ENCODE measurements around the gene PLEKHA1.

PLEKHA1 gene

GRCh38 chr10:122343135-122343800 is 31.2 kb upstream of the PLEKHA1 start:
- Histone ChIP-seq H3K4me2 (ENCODE audit: low read length, poor library complexity, severe bottlenecking) (no peak overlapping the region), H2AK5ac (ENCODE audit: low read length, severe bottlenecking) (peak overlapping the region; percentile 34), H2BK12ac (ENCODE audit: low read length in 2 of 2) (no peak overlapping the region), H2BK120ac (ENCODE audit: low read depth, low read length) (no peak overlapping the region), H3K36me3 (ENCODE audit: control insufficient read depth in 1 of 2, insufficient read depth in 2 of 2, low read depth in 1 of 2, low read length in 2 of 2) (no peaks in the 10 kb centered on the region), H4K91ac (ENCODE audit: low read length) (no peak overlapping the region), H3K14ac (ENCODE audit: low read length in 2 of 2) (no peak overlapping the region), H3K23ac (ENCODE audit: low read length in 2 of 2) (no peak overlapping the region), H3K79me1 (replicated peaks; ENCODE audit: low read length, poor library complexity, severe bottlenecking) (no peaks in the 10 kb centered on the region), H3K4ac (ENCODE audit: low read depth in 1 of 2, low read length in 2 of 2) (no peak overlapping the region), H3K18ac (ENCODE audit: low read depth in 1 of 2, low read length in 2 of 2) (no peak overlapping the region), H4K8ac (ENCODE audit: low read length) (no peak overlapping the region), H2BK5ac (ENCODE audit: low read depth, low read length, poor library complexity, severe bottlenecking) (no peak overlapping the region), H3K27me3 (ENCODE audit: control insufficient read depth in 1 of 2, insufficient read depth in 1 of 2, low read length in 2 of 2) (no peaks in the 10 kb centered on the region), H3K9ac (ENCODE audit: low read length) (no peak overlapping the region), H2AFZ (ENCODE audit: low read depth, low read length) (no peak overlapping the region), H3K27ac (ENCODE audit: low read length, poor library complexity, severe bottlenecking) (no peak overlapping the region), H3K4me1 (ENCODE audit: control insufficient read depth, insufficient read depth, low read depth, low read length) (peaks cover 17% of the 10 kb centered on the region), H2BK15ac (ENCODE audit: low read depth, poor library complexity, severe bottlenecking) (no peak overlapping the region), H3K4me3 (ENCODE audit: insufficient read depth in 1 of 2, low read depth in 1 of 2, low read length in 2 of 2) (no peak overlapping the region), H3K9me3 (ENCODE audit: control insufficient read depth, low read length) (no peaks in the 10 kb centered on the region)
- 90% methylated on average over 10 of the region's 11 CpGs for WGBS
- no peak for DNase-seq

- no peak overlapping the region for H2BK5ac ChIP-seq (ENCODE audit: low read depth, low read length, poor library complexity, severe bottlenecking)
- H3K4ac ChIP-seq (ENCODE audit: low read depth in 1 of 2, low read length in 2 of 2): no peak overlapping the region
- no peak overlapping the region for H4K91ac ChIP-seq (ENCODE audit: low read length)
- peaks cover 19% of the 10 kb centered on the region for H3K4me1 ChIP-seq (ENCODE audit: control insufficient read depth, insufficient read depth, low read depth, low read length)
- H3K4me3 ChIP-seq (ENCODE audit: insufficient read depth in 1 of 2, low read depth in 1 of 2, low read length in 2 of 2): no peak overlapping the region
- no peak overlapping the region for H3K4me2 ChIP-seq (ENCODE audit: low read length, poor library complexity, severe bottlenecking)
- no peak overlapping the region for H3K9ac ChIP-seq (ENCODE audit: low read length)
- H3K14ac ChIP-seq (ENCODE audit: low read length in 2 of 2): no peak overlapping the region
- H2BK15ac ChIP-seq (ENCODE audit: low read depth, poor library complexity, severe bottlenecking): no peak overlapping the region
- no peaks in the 10 kb centered on the region for H3K79me1 ChIP-seq (replicated peaks; ENCODE audit: low read length, poor library complexity, severe bottlenecking)
- no peak overlapping the region for H4K8ac ChIP-seq (ENCODE audit: low read length)
- WGBS: 98% methylated on average over 7 of the region's 8 CpGs
- no peaks in the 10 kb centered on the region for H3K27me3 ChIP-seq (ENCODE audit: control insufficient read depth in 1 of 2, insufficient read depth in 1 of 2, low read length in 2 of 2)
- H2BK12ac ChIP-seq (ENCODE audit: low read length in 2 of 2): no peak overlapping the region
- no peaks in the 10 kb centered on the region for H3K9me3 ChIP-seq (ENCODE audit: control insufficient read depth, low read length)
- H3K27ac ChIP-seq (ENCODE audit: low read length, poor library complexity, severe bottlenecking): no peak overlapping the region
- H3K18ac ChIP-seq (ENCODE audit: low read depth in 1 of 2, low read length in 2 of 2): no peak overlapping the region
- no peak overlapping the region for H2BK120ac ChIP-seq (ENCODE audit: low read depth, low read length)
- no peaks in the 10 kb centered on the region for H3K36me3 ChIP-seq (ENCODE audit: control insufficient read depth in 1 of 2, insufficient read depth in 2 of 2, low read depth in 1 of 2, low read length in 2 of 2)
- H2AFZ ChIP-seq (ENCODE audit: low read depth, low read length): no peak overlapping the region
- no peak overlapping the region for H3K23ac ChIP-seq (ENCODE audit: low read length in 2 of 2)
- peak overlapping the region; percentile 72 for H2AK5ac ChIP-seq (ENCODE audit: low read length, severe bottlenecking)
- DNase-seq: no peak
Observed at GRCh38 chr10:122343936-122344335, 30.6 kb upstream of the PLEKHA1 start.

GRCh38 chr10:122344741-122345258 is 29.7 kb upstream of the PLEKHA1 start:
- no peak overlapping the region for H2BK5ac ChIP-seq (ENCODE audit: low read depth, low read length, poor library complexity, severe bottlenecking)
- no peaks in the 10 kb centered on the region for H3K27me3 ChIP-seq (ENCODE audit: control insufficient read depth in 1 of 2, insufficient read depth in 1 of 2, low read length in 2 of 2)
- H3K14ac ChIP-seq (ENCODE audit: low read length in 2 of 2): no peak overlapping the region
- H3K9ac ChIP-seq (ENCODE audit: low read length): no peak overlapping the region
- no peak overlapping the region for H4K8ac ChIP-seq (ENCODE audit: low read length)
- H2BK120ac ChIP-seq (ENCODE audit: low read depth, low read length): no peak overlapping the region
- H2BK12ac ChIP-seq (ENCODE audit: low read length in 2 of 2): peak overlapping the region in 1 of 2 experiments; percentile 3
- no peak overlapping the region for H3K4me2 ChIP-seq (ENCODE audit: low read length, poor library complexity, severe bottlenecking)
- DNase-seq: peak; percentile 70
- H3K4me1 ChIP-seq (ENCODE audit: control insufficient read depth, insufficient read depth, low read depth, low read length): peaks cover 19% of the 10 kb centered on the region
- H3K27ac ChIP-seq (ENCODE audit: low read length, poor library complexity, severe bottlenecking): peak overlapping the region; percentile 62
- H3K4ac ChIP-seq (ENCODE audit: low read depth in 1 of 2, low read length in 2 of 2): no peak overlapping the region
- no peak overlapping the region for H2AK5ac ChIP-seq (ENCODE audit: low read length, severe bottlenecking)
- H3K18ac ChIP-seq (ENCODE audit: low read depth in 1 of 2, low read length in 2 of 2): peak overlapping the region in 1 of 2 experiments; percentile 23
- H3K9me3 ChIP-seq (ENCODE audit: control insufficient read depth, low read length): no peaks in the 10 kb centered on the region
- no peaks in the 10 kb centered on the region for H3K79me1 ChIP-seq (replicated peaks; ENCODE audit: low read length, poor library complexity, severe bottlenecking)
- H2BK15ac ChIP-seq (ENCODE audit: low read depth, poor library complexity, severe bottlenecking): no peak overlapping the region
- H3K4me3 ChIP-seq (ENCODE audit: insufficient read depth in 1 of 2, low read depth in 1 of 2, low read length in 2 of 2): no peak overlapping the region
- H3K23ac ChIP-seq (ENCODE audit: low read length in 2 of 2): no peak overlapping the region
- H4K91ac ChIP-seq (ENCODE audit: low read length): no peak overlapping the region
- WGBS: 74% methylated on average over 9 of the region's 9 CpGs
- H3K36me3 ChIP-seq (ENCODE audit: control insufficient read depth in 1 of 2, insufficient read depth in 2 of 2, low read depth in 1 of 2, low read length in 2 of 2): no peaks in the 10 kb centered on the region
- H2AFZ ChIP-seq (ENCODE audit: low read depth, low read length): no peak overlapping the region

- H2BK120ac ChIP-seq (ENCODE audit: low read depth, low read length): no peak overlapping the region
- WGBS: 80% methylated on average over 4 of the region's 4 CpGs
- DNase-seq: no peak
- H4K91ac ChIP-seq (ENCODE audit: low read length): no peak overlapping the region
- no peak overlapping the region for H3K4me2 ChIP-seq (ENCODE audit: low read length, poor library complexity, severe bottlenecking)
- no peaks in the 10 kb centered on the region for H3K9me3 ChIP-seq (ENCODE audit: control insufficient read depth, low read length)
- peaks cover 17% of the 10 kb centered on the region for H3K4me1 ChIP-seq (ENCODE audit: control insufficient read depth, insufficient read depth, low read depth, low read length)
- no peaks in the 10 kb centered on the region for H3K36me3 ChIP-seq (ENCODE audit: control insufficient read depth in 1 of 2, insufficient read depth in 2 of 2, low read depth in 1 of 2, low read length in 2 of 2)
- no peak overlapping the region for H3K27ac ChIP-seq (ENCODE audit: low read length, poor library complexity, severe bottlenecking)
- H3K4me3 ChIP-seq (ENCODE audit: insufficient read depth in 1 of 2, low read depth in 1 of 2, low read length in 2 of 2): no peak overlapping the region
- no peak overlapping the region for H2BK12ac ChIP-seq (ENCODE audit: low read length in 2 of 2)
- H3K9ac ChIP-seq (ENCODE audit: low read length): no peak overlapping the region
- no peak overlapping the region for H2AFZ ChIP-seq (ENCODE audit: low read depth, low read length)
- H3K27me3 ChIP-seq (ENCODE audit: control insufficient read depth in 1 of 2, insufficient read depth in 1 of 2, low read length in 2 of 2): peaks cover 0 to 9% of the 10 kb centered on the region in 2 experiments
- H4K8ac ChIP-seq (ENCODE audit: low read length): no peak overlapping the region
- peak overlapping the region; percentile 61 for H2AK5ac ChIP-seq (ENCODE audit: low read length, severe bottlenecking)
- no peak overlapping the region for H3K18ac ChIP-seq (ENCODE audit: low read depth in 1 of 2, low read length in 2 of 2)
- no peak overlapping the region for H3K4ac ChIP-seq (ENCODE audit: low read depth in 1 of 2, low read length in 2 of 2)
- no peak overlapping the region for H3K23ac ChIP-seq (ENCODE audit: low read length in 2 of 2)
- no peak overlapping the region for H2BK15ac ChIP-seq (ENCODE audit: low read depth, poor library complexity, severe bottlenecking)
- H3K14ac ChIP-seq (ENCODE audit: low read length in 2 of 2): no peak overlapping the region
- no peak overlapping the region for H2BK5ac ChIP-seq (ENCODE audit: low read depth, low read length, poor library complexity, severe bottlenecking)
- no peaks in the 10 kb centered on the region for H3K79me1 ChIP-seq (replicated peaks; ENCODE audit: low read length, poor library complexity, severe bottlenecking)
Observed at GRCh38 chr10:122346326-122346950, 28.1 kb upstream of the PLEKHA1 start.

All from mesenchymal stem cell (in vitro differentiated cells and primary cell).